ENCODE results near the gene HSPBP1.
A peak's percentile ranks its signal among the peaks of the same experiment; 100 is the strongest.

The HSPBP1 gene

DNA sequence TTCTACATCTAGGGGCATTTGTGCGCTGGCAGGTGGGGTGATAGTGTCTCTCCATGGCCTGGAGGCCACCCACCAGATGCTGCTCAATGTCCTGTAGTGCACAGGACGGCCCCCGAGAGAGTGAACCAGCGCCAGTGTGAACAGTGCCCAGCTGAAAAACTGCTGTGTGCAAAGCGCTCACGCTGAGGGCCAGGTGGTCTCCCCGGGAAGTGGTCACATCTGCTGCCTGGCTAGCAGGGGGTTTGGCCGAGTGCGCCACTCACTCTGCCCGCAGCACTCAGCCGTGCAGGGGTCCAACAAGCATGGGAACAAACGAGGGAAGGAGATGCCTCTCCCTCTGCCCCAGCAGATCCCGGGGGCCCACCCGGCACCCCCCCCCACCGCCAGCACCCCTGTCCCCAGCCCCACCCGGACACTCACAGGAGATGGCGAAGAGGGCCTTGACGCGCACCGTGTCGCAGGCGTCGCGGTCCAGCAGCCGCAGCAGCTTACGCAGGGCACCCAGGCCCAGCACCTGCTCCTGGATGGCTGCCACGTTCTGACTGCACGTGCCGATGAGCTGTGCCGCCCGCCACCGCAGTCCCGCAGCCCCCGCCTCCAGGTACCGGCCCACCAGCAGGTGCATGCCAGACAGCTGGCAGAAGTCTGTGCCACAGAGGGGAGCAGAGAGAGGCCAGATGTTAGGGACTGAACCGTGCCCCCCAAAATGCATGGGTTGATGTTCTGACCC, 5.8 kb downstream of the HSPBP1 start:
- no peak for DNase-seq

DNA sequence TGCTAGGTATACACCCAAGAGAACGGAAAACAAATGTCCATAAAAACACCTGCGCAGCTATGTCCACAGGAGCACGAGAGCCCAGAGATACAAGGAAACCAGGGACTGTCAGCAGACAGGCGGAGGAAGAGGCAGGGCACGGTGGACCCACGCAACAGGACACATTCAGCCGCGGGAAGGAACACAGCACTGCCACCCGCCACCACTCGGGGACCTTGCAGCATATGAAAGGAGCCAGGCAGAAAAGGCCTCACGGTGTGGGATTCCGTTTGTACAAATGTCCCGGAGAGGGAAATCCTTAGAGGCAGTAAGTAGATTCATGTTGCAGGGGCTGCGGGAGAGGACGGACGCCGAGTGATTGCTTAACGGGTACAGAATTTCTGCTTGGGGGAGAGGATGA, 7.8 kb downstream of the HSPBP1 start:
- DNase-seq: no peak

DNA sequence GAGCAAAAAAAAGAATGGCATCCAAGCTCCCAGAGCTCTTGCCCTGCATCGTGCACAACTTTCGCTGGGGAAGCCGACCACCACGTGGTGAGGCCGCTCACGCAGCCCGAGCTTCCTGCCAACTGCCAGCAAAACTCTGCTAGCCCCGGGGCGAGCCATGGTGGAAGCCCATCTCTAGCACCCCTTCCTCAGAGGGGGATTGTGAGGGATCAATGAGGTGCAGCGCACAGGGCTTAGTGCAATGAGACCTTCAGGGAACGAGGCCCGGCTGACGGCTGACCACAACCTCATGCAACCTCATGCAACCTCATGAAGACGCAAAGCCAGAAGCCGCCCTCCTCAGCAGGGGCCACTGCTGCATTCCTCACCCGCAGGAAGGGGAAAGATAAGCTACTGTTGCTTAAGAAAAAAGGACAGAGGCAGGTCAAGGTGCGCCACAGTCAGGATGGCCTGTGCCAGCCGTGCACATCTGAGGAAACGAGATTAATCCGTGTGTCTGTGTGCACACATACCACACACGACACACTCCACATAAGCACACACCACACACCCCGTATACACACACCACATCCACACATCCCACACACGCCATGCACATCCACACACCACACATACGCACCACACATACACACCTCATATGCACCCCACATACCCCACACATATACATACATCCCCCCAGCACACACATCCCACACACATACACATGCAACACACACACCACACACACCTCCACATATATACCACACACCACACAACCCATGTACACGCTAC, 9.6 kb downstream of the HSPBP1 start:
- DNase-seq: no peak

DNA sequence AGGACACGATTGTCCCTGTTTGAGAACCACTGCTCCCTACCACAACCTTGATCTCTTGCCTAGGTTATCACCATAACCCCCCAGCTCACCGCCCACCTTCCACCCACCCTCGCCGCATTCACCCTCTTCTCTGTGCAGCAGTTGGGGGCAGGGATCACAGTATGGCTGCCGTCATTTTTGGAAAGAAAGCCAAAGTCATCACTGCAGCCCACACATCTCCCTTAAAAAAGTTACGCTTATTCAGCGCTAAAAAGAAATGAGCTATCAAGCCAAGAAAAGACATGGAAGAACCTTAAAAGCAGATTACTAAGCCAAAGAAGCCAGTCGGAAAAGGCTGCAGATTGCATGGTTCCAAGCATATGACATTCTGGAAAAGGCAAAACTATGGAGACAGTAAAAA, 10.6 kb downstream of the HSPBP1 start:
- DNase-seq: no peak

DNA sequence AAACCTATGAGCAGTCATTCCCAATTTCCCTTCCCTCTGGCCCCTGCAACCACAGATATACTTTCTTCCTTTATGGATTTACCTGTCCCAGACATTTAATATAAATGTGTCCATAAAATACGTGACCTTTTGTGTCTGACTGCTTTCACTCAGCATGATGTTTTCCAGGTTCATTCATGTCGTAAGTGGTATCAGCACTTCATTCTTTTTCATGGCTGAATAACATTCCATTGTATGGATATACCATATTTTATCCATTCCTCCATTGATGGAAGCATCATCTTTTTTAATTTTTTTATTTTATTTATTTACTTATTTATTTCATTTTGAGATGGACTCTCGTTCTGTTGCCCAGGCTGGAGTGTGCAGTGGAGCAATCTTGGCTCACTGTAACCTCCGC, 13.1 kb downstream of the HSPBP1 start:
- DNase-seq: no peak

DNA sequence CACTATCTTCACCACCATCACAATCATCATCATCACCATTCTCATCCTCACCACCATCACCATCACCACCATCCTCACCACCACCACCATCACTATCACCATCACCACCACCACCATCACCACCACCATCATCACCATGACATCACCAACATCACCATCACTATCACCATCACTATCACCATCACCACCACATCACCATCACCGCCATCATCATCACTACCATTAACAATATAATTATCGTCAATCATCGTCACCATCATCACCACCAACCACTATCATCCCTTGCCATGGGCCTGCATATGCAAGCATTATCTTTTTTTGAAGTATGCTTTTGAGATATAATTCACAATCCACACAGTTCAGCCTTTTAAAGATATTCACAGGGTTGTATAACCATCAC, 13.5 kb downstream of the HSPBP1 start:
- no peak for DNase-seq

DNA sequence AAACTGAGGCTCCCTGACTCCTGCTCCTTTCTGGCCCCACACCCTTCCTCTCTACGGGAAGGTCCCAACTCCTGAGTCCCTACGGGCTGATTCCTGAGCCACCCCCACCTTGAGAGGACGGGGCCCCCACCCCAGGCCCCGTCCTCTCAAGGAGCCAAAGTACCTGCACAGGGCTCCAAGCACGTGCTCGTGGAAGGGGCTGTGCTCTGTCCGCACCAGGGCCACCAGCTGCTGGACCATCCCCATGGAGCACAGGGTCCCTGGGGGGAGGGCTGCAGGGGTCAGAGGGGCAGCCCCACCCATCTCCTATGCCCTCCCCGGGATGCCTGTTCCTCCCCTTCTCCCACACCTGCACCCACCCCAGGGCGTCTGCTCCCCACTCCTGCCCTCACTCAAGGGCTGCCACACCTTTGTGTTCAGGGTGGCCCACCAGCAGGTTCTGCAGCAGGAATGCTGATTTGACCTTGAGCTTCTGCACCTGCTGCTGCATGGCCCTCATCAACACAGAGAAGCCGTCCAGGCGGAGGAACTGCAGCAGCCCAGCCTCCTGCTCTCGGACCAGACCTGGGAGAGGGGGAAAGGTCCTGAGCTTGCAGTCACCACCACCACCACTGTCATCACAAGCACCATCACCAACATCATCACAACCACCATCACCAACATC, 14.1 kb downstream of the HSPBP1 start:
- DNase-seq: no peak

DNA sequence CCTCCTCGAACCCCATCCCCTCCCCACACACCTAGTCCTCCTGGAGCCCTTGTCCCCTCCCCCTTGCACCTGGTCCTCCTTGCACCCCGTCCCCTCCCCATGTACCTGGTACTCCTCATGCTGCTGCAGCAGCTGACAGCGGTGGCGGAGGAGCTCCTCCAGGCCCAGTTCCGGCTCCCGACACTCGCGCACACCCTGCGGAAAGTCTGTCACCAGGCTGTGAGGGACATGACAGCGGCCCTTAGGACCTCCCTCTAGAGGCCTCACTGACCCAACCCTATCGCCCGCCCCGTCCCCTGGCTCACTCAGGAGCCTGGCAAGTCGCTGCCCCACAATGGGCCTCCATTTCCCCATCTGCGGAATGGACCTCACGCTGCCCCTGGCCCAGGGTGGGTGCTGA, 14.7 kb downstream of the HSPBP1 start:
- no peak for DNase-seq

DNA sequence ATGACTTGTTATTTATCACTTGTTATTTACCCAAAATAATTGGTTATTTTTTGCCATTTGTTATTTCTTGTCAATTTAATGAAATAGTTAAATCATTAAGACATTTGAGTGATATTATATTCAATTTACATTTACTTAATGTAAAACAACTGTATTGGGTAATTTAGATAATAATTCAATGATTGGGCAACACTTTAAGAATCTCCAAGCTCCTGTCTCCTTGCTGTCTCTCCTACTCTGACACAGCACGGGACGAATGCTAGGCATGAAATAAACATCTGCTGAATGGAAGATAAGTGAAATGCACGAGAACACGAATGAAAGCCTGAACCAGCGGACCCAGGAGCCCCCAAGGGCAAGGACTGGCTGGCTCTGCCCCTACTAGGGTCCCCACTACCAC, 15.4 kb downstream of the HSPBP1 start:
- no peak for DNase-seq

DNA sequence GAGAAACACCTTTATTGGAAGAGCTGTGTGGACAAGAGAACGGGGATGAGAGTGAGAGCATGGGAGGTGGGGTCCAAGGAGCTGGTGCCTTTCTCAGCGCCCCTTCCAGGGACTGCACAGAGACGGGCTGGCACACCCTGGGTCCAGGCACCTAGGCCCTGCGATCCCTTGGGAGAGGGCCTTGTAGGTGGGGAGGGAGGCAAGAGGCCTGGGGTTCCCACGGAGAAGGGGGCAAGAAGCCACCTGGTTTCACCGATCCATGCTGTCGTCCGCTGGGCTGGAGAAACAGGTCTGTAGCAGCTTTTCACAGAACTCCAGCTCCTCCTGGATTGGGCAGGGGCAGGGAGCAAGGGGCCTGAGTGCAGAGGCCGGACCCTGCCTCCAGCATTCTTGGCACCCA, 17.6 kb downstream of the HSPBP1 start:
- DNase-seq: no peak

DNA sequence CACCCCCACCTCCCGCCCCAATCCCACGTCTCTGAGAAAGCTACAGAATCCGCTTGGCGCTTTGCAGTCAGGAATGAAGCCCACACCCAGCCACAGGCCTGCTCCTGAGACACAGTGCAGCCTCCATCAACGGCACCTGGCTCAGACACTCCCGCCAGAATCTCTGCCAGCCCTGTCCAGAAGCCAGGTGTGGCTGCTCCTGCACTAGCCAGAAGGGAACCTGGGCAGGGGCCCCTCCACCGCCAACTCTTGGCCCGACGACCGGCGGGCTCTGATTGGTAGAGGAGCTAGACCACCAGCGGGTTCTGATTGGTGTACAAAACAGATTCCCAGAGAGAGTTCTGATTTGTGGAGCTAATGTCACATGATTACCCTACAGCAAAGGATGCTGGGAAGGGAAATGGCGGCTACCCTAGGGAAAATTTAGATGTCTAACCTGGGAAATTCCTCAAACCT, 18.2 kb downstream of the HSPBP1 start:
- no peak for DNase-seq

DNA sequence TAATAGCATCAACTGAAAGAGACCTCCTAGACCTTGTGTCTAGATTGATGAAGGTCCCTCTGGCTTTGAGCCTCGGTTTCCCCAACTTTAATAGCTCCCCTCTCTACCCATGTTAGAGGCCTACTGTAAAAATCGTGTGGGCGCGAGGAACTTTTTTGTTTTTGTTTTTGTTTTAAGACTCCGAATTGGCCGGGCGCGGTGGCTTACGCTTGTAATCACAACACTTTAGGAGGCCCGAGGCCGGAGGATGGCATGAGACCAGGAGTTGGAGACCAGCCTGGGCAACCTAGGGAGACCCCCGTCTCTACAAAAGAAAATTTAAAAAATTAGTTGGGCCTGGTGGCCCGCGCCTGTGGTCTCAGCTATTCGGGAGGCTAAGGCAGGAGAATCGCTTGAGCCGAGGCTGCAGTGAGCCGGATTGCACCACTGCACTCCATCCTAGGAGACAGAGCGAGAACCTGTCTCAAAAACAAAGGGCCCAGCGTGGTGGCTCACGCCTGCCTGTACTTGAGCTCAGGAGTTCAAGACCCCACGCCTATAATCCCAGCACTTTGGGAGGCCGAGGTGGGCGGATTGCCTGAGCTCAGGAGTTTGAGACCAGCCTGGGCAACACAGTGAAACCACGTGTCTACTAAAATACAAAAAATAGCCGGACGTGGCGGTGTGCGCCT, 20.2 kb downstream of the HSPBP1 start:
- no peak for DNase-seq

DNA sequence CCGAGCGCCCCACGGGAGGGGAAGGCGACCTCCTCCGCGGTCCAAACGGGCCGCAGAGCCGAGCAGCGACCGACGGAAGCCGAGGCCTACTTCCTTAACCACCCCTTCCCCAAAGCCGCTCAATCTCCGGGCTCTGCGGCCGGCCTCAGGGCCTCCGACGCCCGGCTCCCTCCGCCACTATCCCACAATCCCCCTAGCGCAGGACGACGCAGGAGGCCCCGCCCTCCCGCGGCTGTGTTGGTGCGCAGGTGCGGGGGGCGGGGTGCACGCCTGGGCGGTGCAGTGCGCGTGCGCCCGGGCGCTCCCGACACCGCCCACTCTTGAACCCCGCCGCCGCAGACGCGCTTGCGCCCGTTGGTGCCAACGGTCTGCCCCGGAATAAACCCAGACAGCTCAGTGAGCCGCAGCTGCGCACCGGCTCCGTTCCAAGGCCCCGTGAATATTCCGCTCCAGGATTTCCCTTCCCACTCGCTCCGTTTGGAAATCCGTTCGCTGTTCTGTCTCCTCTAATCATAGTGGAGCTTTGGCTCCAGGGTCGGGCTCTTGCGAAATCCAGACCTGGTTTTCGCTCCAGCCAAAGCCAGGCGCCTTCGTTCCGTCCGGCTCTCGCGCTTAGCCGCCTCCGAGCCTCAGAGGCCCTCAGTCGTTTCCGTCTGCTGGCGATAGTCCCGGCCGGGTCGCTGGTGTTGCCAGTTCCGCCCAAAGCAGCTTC, 20.9 kb downstream of the HSPBP1 start, which contains the start of gene PPP6R1:
TSS of gene PPP6R1 (minus strand) at position 190 of the 712 bp plus-strand sequence. CDS start 11,914 bp downstream, outside the sequence.
- peak; percentile 100 for DNase-seq

DNA sequence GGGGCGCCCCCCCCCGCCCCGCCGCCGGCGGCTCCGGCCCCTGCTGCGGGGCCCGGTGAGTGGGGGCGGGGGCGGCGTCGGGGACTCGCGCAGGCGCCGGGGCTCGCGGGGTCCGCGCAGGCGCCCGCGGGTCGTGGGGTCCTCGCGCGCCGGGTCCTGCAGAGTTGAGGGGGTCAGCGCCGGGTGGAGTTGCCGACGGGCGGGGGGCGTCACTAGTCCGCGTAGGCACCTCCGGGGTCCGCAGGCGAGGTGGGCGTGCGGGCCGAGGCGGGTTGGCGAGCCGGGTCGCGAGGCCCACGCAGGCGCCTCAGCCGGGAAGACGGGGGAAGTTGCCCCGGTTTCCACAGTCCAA, 21.5 kb downstream of the HSPBP1 start:
- no peak for DNase-seq

DNA sequence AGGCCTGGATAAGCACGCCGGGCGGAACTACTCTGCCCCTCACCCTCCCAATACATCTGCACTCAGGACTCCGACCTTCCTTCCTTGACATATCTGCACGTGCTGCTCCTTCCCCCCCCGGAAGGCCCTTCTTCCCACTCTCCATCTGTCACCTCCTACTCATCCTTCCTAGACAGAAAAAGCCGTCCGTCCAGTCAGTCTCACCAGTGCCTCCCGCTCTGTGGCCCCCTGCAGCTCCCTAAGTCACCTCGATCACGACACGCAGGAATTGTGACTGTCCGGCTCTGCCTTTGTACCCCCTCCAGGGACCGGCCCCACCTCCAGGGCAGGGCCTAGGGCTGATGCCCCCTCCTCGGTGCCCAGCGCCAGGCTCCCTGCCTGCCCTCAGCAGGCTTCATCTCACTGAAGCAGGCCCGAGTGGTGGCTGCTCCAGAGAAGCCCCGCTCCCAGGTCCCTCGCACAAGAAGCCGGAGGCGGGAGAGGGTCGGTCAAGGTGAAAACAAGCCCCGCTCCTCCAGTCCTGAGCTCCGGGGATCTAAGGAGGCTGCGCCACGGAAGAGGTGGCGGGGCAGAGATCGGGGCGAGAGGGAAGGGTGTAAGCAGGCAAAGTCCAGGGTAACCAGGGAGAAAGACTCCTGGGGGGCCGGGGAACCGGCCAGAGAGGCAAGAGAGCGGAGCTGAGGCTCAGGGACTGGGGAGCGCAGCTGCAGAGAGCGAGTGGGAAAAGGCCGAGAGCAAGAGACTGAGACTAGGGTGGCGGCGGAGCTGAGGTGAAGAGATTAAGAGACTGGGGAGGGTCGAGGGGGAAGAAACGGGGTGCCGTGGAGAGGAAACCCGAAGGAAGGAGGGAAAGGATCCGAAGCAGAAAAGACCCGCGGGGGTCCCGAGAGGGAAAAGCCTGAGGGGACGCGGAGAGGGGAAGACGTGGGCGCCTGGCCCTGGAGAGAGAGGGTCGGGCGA, 22.2 kb downstream of the HSPBP1 start:
- no peak for DNase-seq

DNA sequence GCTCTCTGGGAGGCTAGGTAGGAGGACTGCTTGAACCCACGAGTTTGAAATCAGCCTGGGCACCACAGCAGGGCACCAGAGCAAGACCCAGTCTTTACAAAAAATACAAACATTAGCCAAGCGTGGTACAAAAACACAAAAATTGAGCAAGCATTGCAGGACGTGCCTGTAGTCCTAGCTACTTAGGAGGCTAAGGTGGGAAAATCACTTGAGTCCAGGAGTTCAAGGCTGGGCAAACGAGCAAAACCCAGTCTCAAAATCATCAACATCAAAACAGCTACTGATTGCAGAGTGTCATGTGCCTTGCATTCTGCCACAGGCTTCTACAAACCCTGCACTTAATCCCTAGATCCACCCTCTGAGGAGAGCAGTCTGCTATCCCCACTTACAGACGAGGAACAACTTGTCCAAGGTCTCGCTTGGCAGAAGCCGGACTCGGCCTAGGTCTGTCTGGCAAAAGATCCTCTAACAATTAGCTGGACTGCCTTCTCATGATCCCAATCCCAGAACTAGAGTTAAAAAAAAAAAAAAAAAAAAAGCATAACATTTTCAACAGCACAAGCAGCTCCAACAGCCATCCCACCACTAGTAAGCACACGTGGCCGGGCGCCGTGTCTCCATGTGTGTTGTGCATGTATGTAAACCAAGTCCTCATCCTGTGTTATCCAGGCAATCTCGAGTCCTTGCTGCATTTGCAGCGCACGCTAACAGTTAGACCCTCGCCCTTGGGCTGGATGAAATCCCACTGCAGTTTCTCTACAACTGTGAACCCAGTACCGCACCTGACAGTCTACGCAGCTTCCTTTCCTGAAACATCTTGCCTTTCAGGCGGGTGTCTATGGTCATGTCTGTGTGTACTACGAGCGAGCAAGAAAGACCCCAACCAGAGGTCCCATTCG, 23.1 kb downstream of the HSPBP1 start:
- DNase-seq: no peak

DNA sequence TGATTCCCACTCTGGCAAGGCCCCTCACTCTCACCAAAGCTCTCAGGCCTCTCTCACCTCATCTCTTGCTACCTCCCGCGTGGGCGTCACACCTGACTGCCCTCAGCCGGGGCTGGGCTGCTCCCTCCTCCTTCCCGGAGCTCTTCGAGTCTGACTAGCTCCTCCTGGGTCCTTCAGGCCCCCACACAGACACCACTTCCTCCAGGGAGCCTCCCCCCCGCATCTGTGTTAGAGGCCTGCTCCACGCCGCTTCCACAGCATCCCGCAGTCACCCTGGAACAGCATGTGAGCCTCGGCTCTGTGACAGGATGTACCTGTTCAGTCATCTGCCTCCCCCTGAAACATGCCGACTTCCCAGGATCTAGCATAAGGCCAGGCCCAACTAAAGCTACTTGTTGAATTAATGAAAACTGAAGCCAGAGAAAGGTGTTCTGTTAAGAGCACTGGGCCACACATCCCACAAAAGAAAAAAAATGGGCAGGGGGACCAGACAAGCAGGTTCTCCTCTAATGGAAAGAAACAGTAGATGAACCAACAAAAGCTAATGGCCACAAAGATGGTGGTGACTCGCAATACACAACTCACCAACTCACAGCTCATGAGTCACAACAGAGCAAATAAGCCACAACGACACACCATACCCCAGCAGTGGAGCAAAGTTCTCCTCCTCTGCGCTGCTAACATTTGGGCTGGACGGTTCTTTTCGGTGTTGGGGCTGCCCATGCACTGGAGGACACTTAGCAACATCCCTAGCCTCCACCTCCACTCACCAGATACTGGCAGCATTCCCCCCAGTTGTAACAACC, 24.1 kb downstream of the HSPBP1 start:
- no peak for DNase-seq

DNA sequence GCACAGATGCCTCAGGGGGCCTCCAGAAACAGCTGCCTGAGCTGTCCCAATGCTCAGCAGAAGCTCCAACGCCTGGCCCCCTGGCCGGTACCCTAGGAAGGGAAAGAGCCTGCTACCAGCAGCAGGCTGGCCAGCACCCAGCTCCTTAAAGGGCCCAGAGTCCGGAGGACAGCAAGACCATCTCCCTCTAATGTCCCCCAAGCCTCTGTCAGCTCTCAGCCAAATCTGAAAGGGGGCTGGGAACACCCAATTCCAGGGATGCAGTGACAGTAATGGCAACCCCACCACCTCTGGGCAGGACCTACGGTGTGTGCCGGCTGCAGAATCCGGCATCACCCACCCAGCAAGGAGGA, 25.3 kb downstream of the HSPBP1 start:
- DNase-seq: no peak

DNA sequence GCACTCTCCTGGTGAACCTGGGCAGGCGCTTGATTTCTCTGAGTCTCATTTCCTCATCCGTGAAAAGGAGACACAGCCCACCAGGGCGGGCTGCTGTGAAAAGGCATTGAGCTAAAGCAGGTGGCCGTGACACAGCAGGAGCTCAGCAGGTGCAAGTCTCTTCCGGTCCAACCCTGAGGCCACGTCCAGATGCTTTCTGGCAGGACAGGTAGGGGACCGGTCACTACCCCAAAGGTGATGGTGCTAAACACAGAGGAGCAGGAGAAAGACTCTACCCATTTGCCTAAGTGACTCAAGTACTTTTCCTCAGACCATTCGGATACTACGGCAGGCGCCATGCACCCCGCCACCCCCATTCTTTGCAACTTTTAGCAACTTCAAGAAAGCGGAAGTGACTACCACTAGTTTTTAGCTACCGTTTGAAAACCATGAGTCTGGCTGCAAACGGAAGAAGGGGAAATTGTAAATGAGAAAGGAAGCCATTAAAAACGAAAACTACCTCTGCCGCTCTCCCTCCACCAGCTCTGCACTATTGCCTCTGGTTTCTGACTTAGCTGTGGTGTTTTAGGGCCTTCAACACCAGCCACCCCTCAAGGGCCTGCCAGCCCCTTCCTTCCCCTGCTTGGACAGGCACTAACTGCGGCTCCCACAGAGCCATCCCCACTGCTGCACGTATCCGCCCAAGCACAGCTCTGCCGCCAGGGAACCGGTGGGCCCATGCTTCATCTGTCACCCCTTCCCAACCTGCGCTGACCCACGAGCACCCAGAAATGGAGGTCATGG, 25.9 kb downstream of the HSPBP1 start:
- peak; percentile 50 for DNase-seq

Measured in femur (tissue), 1 donor.